IMR-90 (cell line): ENCODE results near the gene KRT27. TPM values are rescaled to one million over a fixed set of nuclear protein-coding genes. Genes with fewer than 3 reads are reported as not detected.

Experiments
- ATAC-seq: fragments of 200-7000 bp; cut with Tn5 transposase; 2 replicates; pipeline ENCODE4 v1.9.1; 2020; ENCODE audit warnings: low read depth, mild to moderate bottlenecking, moderate library complexity
- BruUV-seq: library from RNA; stranded (reverse); fragments of 400-500 nt; replicated peaks from 2 replicates; lab custom pipeline; 2021; lab: Mats Ljungman, UMichigan
- CTCF ChIA-PET: fragments of 300-600 bp; formaldehyde crosslinking; extraction: SDS; loops from one replicate; lab custom pipeline; 2021; ENCODE audit warnings: antibody characterized with exemption; lab: Yijun Ruan, JAX
- POLR2A ChIA-PET: fragments of 300-600 bp; sonication (Branson Sonifier 250); formaldehyde crosslinking; loops from one replicate; lab custom pipeline; 2022; ENCODE audit warnings: antibody characterized with exemption; ENCODE audit not compliant: unreplicated experiment; lab: Charles Lee
- DNase-seq: peaks from one replicate; pipeline ENCODE4 v3.0.0; 2013
- H2AFZ ChIP-seq: replicated peaks from 2 replicates; pipeline ENCODE3; 2013; ENCODE audit warnings: low read length, mild to moderate bottlenecking; ENCODE audit not compliant: poor library complexity
- H2AK5ac ChIP-seq: 2 replicates; pipeline ENCODE4 v1.6.1; 2013; ENCODE audit warnings: low read depth, low read length, inconsistent platforms
- H2AK9ac ChIP-seq: replicated peaks from 2 replicates; pipeline ENCODE3; 2013; ENCODE audit warnings: mild to moderate bottlenecking, low read depth, low read length, moderate library complexity; ENCODE audit not compliant: poor library complexity
- H2BK120ac ChIP-seq: 2 replicates; pipeline ENCODE4 v1.6.1; 2013; ENCODE audit warnings: low read depth, low read length, inconsistent platforms
- H2BK15ac ChIP-seq: 3 replicates; pipeline ENCODE4 v1.6.1; 2013; ENCODE audit warnings: low read depth, low read length, inconsistent platforms
- H2BK20ac ChIP-seq: 2 replicates; pipeline ENCODE4 v1.6.1; 2013; ENCODE audit warnings: low read depth, mild to moderate bottlenecking, inconsistent platforms, low read length, moderate library complexity
- H2BK5ac ChIP-seq: 2 replicates; pipeline ENCODE4 v1.6.1; 2013; ENCODE audit warnings: mild to moderate bottlenecking, low read depth, low read length, inconsistent platforms; ENCODE audit not compliant: poor library complexity, severe bottlenecking
- H3K14ac ChIP-seq: replicated peaks from 2 replicates; pipeline ENCODE4 v1.6.1; 2013; ENCODE audit warnings: low read depth, low read length, inconsistent platforms
- H3K18ac ChIP-seq: 2 replicates; pipeline ENCODE4 v1.6.1; 2013; ENCODE audit warnings: low read depth, low read length, control low read depth
- H3K23ac ChIP-seq: 2 replicates; pipeline ENCODE4 v1.6.1; 2013; ENCODE audit warnings: low read depth, low read length, inconsistent platforms
- H3K27ac ChIP-seq: 2 replicates; pipeline ENCODE4 v1.5.1; 2013; ENCODE audit warnings: mild to moderate bottlenecking, control low read depth, low read length; ENCODE audit not compliant: insufficient read depth
- H3K27me3 ChIP-seq: 2 replicates; pipeline ENCODE4 v1.6.1; 2013; ENCODE audit warnings: low read length; ENCODE audit not compliant: control insufficient read depth, insufficient read depth
- H3K36me3 ChIP-seq: 2 replicates; pipeline ENCODE4 v1.6.1; 2013; ENCODE audit warnings: low read length, mixed read lengths; ENCODE audit not compliant: control insufficient read depth, insufficient read depth
- H3K4ac ChIP-seq: 2 replicates; pipeline ENCODE4 v1.6.1; 2013; ENCODE audit warnings: low read depth, low read length, inconsistent platforms
- H3K4me1 ChIP-seq: 2 replicates; pipeline ENCODE4 v1.6.1; 2013; ENCODE audit warnings: low read length, mixed read lengths; ENCODE audit not compliant: control insufficient read depth, insufficient read depth
- H3K4me2 ChIP-seq: 2 replicates; pipeline ENCODE4 v1.6.1; 2013; ENCODE audit warnings: low read depth, mild to moderate bottlenecking, control low read depth, low read length, moderate library complexity
- H3K4me3 ChIP-seq: 2 replicates; pipeline ENCODE4 v1.5.1; 2013; ENCODE audit warnings: low read depth, mild to moderate bottlenecking, control low read depth, low read length, moderate library complexity; ENCODE audit not compliant: insufficient read depth
- H3K56ac ChIP-seq: 2 replicates; pipeline ENCODE4 v1.6.1; 2013; ENCODE audit warnings: low read length, inconsistent platforms; ENCODE audit not compliant: insufficient read depth; ENCODE audit errors: extremely low read depth
- H3K79me1 ChIP-seq, 2 experiments: 2 replicates each; pipeline ENCODE4 v1.6.1; 2013; ENCODE audit warnings: low read length in 2 of 2, inconsistent platforms in 1 of 2, low read depth in 1 of 2
- H3K9ac ChIP-seq: 2 replicates; pipeline ENCODE4 v1.6.1; 2013; ENCODE audit warnings: low read depth, low read length, control low read depth
- H3K9me1 ChIP-seq: 2 replicates; pipeline ENCODE4 v1.6.1; 2013; ENCODE audit warnings: low read length, inconsistent platforms; ENCODE audit not compliant: insufficient read depth
- H3K9me3 ChIP-seq: 2 replicates; pipeline ENCODE4 v1.6.1; 2013; ENCODE audit warnings: low read length; ENCODE audit not compliant: control insufficient read depth, insufficient read depth
- H4K20me1 ChIP-seq: 2 replicates; pipeline ENCODE4 v1.6.1; 2013; ENCODE audit warnings: low read length, inconsistent platforms; ENCODE audit not compliant: insufficient read depth
- H4K5ac ChIP-seq: 2 replicates; pipeline ENCODE4 v1.6.1; 2013; ENCODE audit warnings: mild to moderate bottlenecking, low read depth, low read length, control low read depth
- H4K8ac ChIP-seq, 2 experiments: 2 replicates each; pipeline ENCODE4 v1.6.1; 2013; ENCODE audit warnings: low read depth in 2 of 2, low read length in 2 of 2, control low read depth in 1 of 2, inconsistent platforms in 1 of 2
- H4K91ac ChIP-seq: 2 replicates; pipeline ENCODE4 v1.6.1; 2013; ENCODE audit warnings: low read depth, low read length, inconsistent platforms; ENCODE audit not compliant: insufficient read depth
- BHLHE40 ChIP-seq: fragments of 150-350 bp; IDR thresholded peaks from 2 replicates; pipeline ENCODE4 v1.6.1; 2016; ENCODE audit warnings: mild to moderate bottlenecking, low read depth, low read length
- CEBPB ChIP-seq: IDR thresholded peaks from 2 replicates; pipeline ENCODE4 v1.6.1; 2012; ENCODE audit warnings: low read depth, low read length, improper control_type of control experiment
- CHD1 ChIP-seq: IDR thresholded peaks from 2 replicates; pipeline ENCODE4 v1.6.1; 2012; ENCODE audit warnings: low read depth, low read length, improper control_type of control experiment
- FOS ChIP-seq: fragments of 150-350 bp; IDR thresholded peaks from 2 replicates; pipeline ENCODE4 v1.6.1; 2016; ENCODE audit warnings: low read depth, low read length
- MAFK ChIP-seq: IDR thresholded peaks from 2 replicates; pipeline ENCODE4 v1.6.1; 2012; ENCODE audit warnings: low read depth, low read length, improper control_type of control experiment
- MXI1 ChIP-seq: IDR thresholded peaks from 2 replicates; pipeline ENCODE4 v1.6.1; 2012; ENCODE audit warnings: low read depth, mild to moderate bottlenecking, low read length, moderate library complexity, borderline replicate concordance
- NFE2L2 ChIP-seq: fragments of 150-350 bp; IDR thresholded peaks from 2 replicates; pipeline ENCODE4 v1.6.1; 2016; ENCODE audit warnings: low read depth, mild to moderate bottlenecking, low read length
- POLR2A ChIP-seq: IDR thresholded peaks from 2 replicates; pipeline ENCODE4 v1.6.1; 2012; ENCODE audit warnings: mild to moderate bottlenecking, low read depth, low read length
- RAD21 ChIP-seq: IDR thresholded peaks from 2 replicates; pipeline ENCODE4 v1.6.1; 2012; ENCODE audit warnings: low read length, improper control_type of control experiment
- RFX5 ChIP-seq: IDR thresholded peaks from 2 replicates; pipeline ENCODE4 v1.8.0; 2012; ENCODE audit warnings: low read depth, mild to moderate bottlenecking, low read length, moderate library complexity
- SMC3 ChIP-seq: fragments of 150-350 bp; IDR thresholded peaks from 2 replicates; pipeline ENCODE4 v1.6.1; 2016; ENCODE audit warnings: low read depth, mild to moderate bottlenecking, antibody characterized with exemption, low read length, moderate library complexity
- USF2 ChIP-seq: fragments of 150-350 bp; IDR thresholded peaks from 2 replicates; pipeline ENCODE4 v1.6.1; 2017; ENCODE audit warnings: mild to moderate bottlenecking, antibody characterized with exemption, low read length, low read depth
- WGBS, 2 experiments: methylation state at CpG; one replicate each; pipeline versions ENCODE4 v1.1.5 to v1.1.7; 2013; ENCODE audit warnings: missing lambda C conversion rate in 2 of 2; ENCODE audit not compliant: insufficient read length in 1 of 2; ENCODE audit errors: extremely low coverage in 2 of 2; 5-methylcytosine and 5-hydroxymethylcytosine counted together
- dilution Hi-C: fragments of 300-500 bp; cut with HindIII; formaldehyde crosslinking; loops from one replicate; pipeline ENCODE4 v1.14.3; 2018; ENCODE audit warnings: low sequenced_read_pairs; ENCODE audit not compliant: unreplicated experiment
- in situ Hi-C: fragments of 300-500 bp; cut with MboI; formaldehyde crosslinking; loops from 3 replicates; pipeline ENCODE4 v1.14.3; 2019; ENCODE audit warnings: low sequenced_read_pairs, inconsistent platforms, mixed read lengths
- intact Hi-C: fragments of 100-400 bp; cut with micrococcal nuclease; formaldehyde crosslinking; loops from 2 replicates; pipeline ENCODE4 v1.10.0; 2022
- polyA plus RNA-seq, 3 experiments: library from polyadenylated mRNA; depleted of rRNA; stranded (reverse); fragments of >200 nt; gene quantifications; 2 replicates each; pipeline ENCODE4 v1.2.3, GENCODE V29; 2012; ENCODE audit warnings: low replicate concordance in 1 of 3
- total RNA-seq: library from RNA; depleted of rRNA; stranded (reverse); fragments of >200 nt; gene quantifications from 2 replicates; pipeline ENCODE4 v1.2.3, GENCODE V29; 2012

The KRT27 gene
- total and polyA plus RNA-seq, 2 of the 4 experiments (the other 2 are of a cell fraction): not detected

GRCh38 chr17:40818343-40818732, 36.0 kb upstream of the KRT27 start:
- Histone ChIP-seq H3K79me1 (peaks cover 30 to 38% of the 10 kb centered on the region in 2 experiments), H4K91ac (peak overlapping the region; percentile 54; the same call in 1 of the 2 replicates), H2AFZ (no peak overlapping the region), H2BK5ac (peak overlapping the region; percentile 77), H4K8ac (peak overlapping the region; percentile 86 to 94), H2BK15ac (no peak overlapping the region), H3K4me1 (peaks cover 5% of the 10 kb centered on the region; the same call in 1 of the 2 replicates), H3K4me3 (peak overlapping the region; percentile 99), H2BK120ac (no peak overlapping the region), H3K9ac (peak overlapping the region; percentile 75), H3K9me1 (peaks cover 3% of the 10 kb centered on the region), H3K4ac (peak overlapping the region; percentile 78; the same call in 1 of the 2 replicates), H3K9me3 (no peaks in the 10 kb centered on the region), H3K18ac (peak overlapping the region; percentile 94; the same call in 1 of the 2 replicates), H2AK5ac (no peak overlapping the region), H3K27me3 (no peaks in the 10 kb centered on the region), H4K5ac (peak overlapping the region; percentile 97), H3K56ac (peak overlapping the region; percentile 79), H3K27ac (peak overlapping the region; percentile 79), H3K36me3 (peaks cover 10% of the 10 kb centered on the region), H2BK20ac (no peak overlapping the region), H3K23ac (peak overlapping the region; percentile 82), H3K14ac (peak overlapping the region; percentile 82), H3K4me2 (peak overlapping the region; percentile 100), H2AK9ac (no peak overlapping the region), H4K20me1 (no peaks in the 10 kb centered on the region)
- in situ Hi-C loops: no loop called here
- WGBS, 2 experiments: 0% methylated on average over 1 of the region's 7 CpGs; no CpG with 5 or more reads in 1 of the 2 experiments
- ATAC-seq (no peak), DNase-seq (no peak)
- TF ChIP-seq NFE2L2: no peak
- TF ChIP-seq FOS: no peak
- TF ChIP-seq RAD21: no peak
- no peak for TF ChIP-seq POLR2A
- TF ChIP-seq RFX5: no peak
- TF ChIP-seq BHLHE40: no peak
- no peak for TF ChIP-seq MXI1
- no peak for TF ChIP-seq MAFK
- TF ChIP-seq CEBPB: no peak
- TF ChIP-seq USF2: no peak
- TF ChIP-seq CHD1: no peak
- no peak for TF ChIP-seq SMC3
- intact Hi-C loops: no loop called here
- BruUV-seq: TSS peak; percentile 98
- ChIA-PET POLR2A (interaction anchor here (0.6 to 1.1 kb wide), 4 partner anchors 10 to 871 kb away, joined by 3 to 4 read pairs (median 3); no protein-coding TSS in a partner anchor), CTCF (interaction anchor here (0.8 to 1.6 kb wide), 3 partner anchors 598 to 844 kb away, joined by 3 to 6 read pairs (median 4); no protein-coding TSS in a partner anchor)
- dilution Hi-C loops: no loop called here
